H54 (cell line): ENCODE data around the gene SHANK1.

ENCODE experiments used
- DNase-seq: peaks from one replicate; pipeline ENCODE4 v3.0.0; 2011; ENCODE audit warnings: low spot score, mixed read lengths; ENCODE audit not compliant: insufficient read length
- FAIRE-seq: peaks from 3 replicates; lab custom pipeline; 2011; peaks lifted over from hg19 to GRCh38; lab: Jason Lieb, UNC
- POLR2A ChIP-seq: IDR thresholded peaks from 2 replicates; pipeline ENCODE4 v1.6.1; 2011; ENCODE audit warnings: low read depth, mild to moderate bottlenecking, low read length

The SHANK1 gene

GRCh38 chr19:50673118-50673517 lies 46.5 kb downstream of the SHANK1 start:
- no peak for FAIRE-seq
- no peak for DNase-seq
- no peak for TF ChIP-seq POLR2A

GRCh38 chr19:50670102-50670380 lies 49.6 kb downstream of the SHANK1 start:
- FAIRE-seq = no peak
- no peak for TF ChIP-seq POLR2A

GRCh38 chr19:50669302-50670101 lies 50.1 kb downstream of the SHANK1 start:
- DNase-seq (peak; percentile 87), FAIRE-seq (peak; percentile 33)
- TF ChIP-seq POLR2A = no peak

More at GRCh38 chr19:50670102-50670380, 49.6 kb downstream of the SHANK1 start:
- no peak for DNase-seq

- no peak for DNase-seq
- no peak for TF ChIP-seq POLR2A
These were observed 50.7 kb downstream of the SHANK1 start for GRCh38 chr19:50668879-50669278.

GRCh38 chr19:50668416-50668815 lies 51.2 kb downstream of the SHANK1 start:
- FAIRE-seq = no peak
- no peak for TF ChIP-seq POLR2A
- DNase-seq = no peak

More at GRCh38 chr19:50668879-50669278, 50.7 kb downstream of the SHANK1 start:
- no peak for FAIRE-seq

GRCh38 chr19:50667759-50668231 lies 51.8 kb downstream of the SHANK1 start:
- TF ChIP-seq POLR2A = no peak
- DNase-seq = no peak
- FAIRE-seq = no peak

- TF ChIP-seq POLR2A = no peak
- FAIRE-seq (no peak), DNase-seq (no peak)
These were observed 52.3 kb downstream of the SHANK1 start for GRCh38 chr19:50667177-50667758.

- no peak for FAIRE-seq
- no peak for TF ChIP-seq POLR2A
- no peak for DNase-seq
These were observed 53.0 kb downstream of the SHANK1 start for GRCh38 chr19:50666346-50667176.

- no peak for FAIRE-seq
- no peak for DNase-seq
- TF ChIP-seq POLR2A = no peak
These were observed 55.4 kb downstream of the SHANK1 start for GRCh38 chr19:50664204-50664603.

- DNase-seq = peak; percentile 77
- FAIRE-seq = peak; percentile 55
- TF ChIP-seq POLR2A = no peak
These were observed 56.2 kb downstream of the SHANK1 start for GRCh38 chr19:50663482-50663790.

GRCh38 chr19:50662651-50663481 lies 56.7 kb downstream of the SHANK1 start:
- DNase-seq (no peak), FAIRE-seq (no peak)
- TF ChIP-seq POLR2A = no peak

- no peak for TF ChIP-seq POLR2A
- FAIRE-seq = no peak
- DNase-seq = no peak
These were observed 57.6 kb downstream of the SHANK1 start for GRCh38 chr19:50661766-50662650.
